Measurements from ENCODE around the gene STARD3. TPM values are rescaled to one million over a fixed set of nuclear protein-coding genes. Genes with fewer than 3 reads are reported as not detected.
A peak's percentile ranks its signal among the peaks of the same experiment; 100 is the strongest.

STARD3 gene
- total and polyA plus RNA-seq, 3 experiments from 2014 or later: 44.5 to 74.1 (median 71.4) TPM

DNA sequence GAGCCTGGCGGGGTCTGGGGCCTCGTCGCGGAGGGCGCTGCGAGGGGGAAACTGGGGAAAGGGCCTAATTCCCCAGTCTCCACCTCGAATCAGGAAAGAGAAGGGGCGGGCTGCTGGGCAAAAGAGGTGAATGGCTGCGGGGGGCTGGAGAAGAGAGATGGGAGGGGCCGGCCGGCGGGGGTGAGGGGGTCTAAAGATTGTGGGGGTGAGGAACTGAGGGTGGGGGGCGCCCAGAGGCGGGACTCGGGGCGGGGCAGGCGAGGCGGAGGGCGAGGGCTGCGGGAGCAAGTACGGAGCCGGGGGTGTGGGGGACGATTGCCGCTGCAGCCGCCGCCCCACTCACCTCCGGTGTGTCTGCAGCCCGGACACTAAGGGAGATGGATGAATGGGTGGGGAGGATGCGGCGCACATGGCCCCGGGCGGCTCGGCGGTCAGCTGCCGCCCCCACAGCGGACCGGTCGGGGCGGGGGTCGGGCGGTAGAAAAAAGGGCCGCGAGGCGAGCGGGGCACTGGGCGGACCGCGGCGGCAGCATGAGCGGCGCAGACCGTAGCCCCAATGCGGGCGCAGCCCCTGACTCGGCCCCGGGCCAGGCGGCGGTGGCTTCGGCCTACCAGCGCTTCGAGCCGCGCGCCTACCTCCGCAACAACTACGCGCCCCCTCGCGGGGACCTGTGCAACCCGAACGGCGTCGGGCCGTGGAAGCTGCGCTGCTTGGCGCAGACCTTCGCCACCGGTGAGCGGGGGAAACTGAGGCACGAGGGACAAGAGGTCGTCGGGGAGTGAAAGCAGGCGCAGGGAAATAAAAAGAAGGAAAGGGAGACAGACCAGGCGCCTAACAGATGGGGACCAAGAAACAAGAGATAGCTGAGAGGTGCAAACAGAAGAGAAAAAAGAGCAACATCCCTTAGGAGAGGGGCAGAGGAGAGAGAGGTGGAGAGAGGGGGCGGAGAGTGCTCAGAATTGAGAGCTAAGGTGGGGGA is 31.3 kb downstream of the STARD3 start, which contains the start of gene PNMT:
Gene PNMT, plus strand, starts transcription at position 509 of the 980 bp plus-strand sequence. Its CDS starts 23 bp downstream, at position 532.
- CTCF ChIA-PET: interaction anchor here (0.8 to 9.1 kb wide), 14 partner anchors 10 to 312 kb away, joined by 3 to 60 read pairs (median 6); partner anchors contain the start of genes MIEN1, PGAP3 and PSMD3
- POLR2A ChIA-PET: interaction anchor here (1.0 to 2.3 kb wide), 2 partner anchors 19 to 62 kb away, joined by 3 to 6 read pairs; partner anchors contain the start of genes MIEN1 and PGAP3
- Histone ChIP-seq H3K27me3 (ENCODE audit: insufficient read depth, low read length, poor library complexity, severe bottlenecking) (no peaks in the 10 kb centered on the region), H3K36me3 (ENCODE audit: insufficient read depth, low read length) (no peaks in the 10 kb centered on the region), H3K4me1 (ENCODE audit: insufficient read depth, low read length) (peaks cover 6% of the 10 kb centered on the region), H3K4me3 (ENCODE audit: low read length) (peak within 1 kb of the TSS; percentile 37), H3K27ac (ENCODE audit: low read depth, low read length) (peak within 1 kb of the TSS; percentile 24), H3K9me3 (ENCODE audit: low read length) (no peaks in the 10 kb centered on the region)
- H3K36me3 Mint-ChIP-seq: peaks cover 0 to 2% (median 0%) of the 10 kb centered on the region in 3 donors
- peaks cover 3 to 25% of the 10 kb centered on the region in 2 donors for H3K27me3 Mint-ChIP-seq
- H3K4me1 Mint-ChIP-seq: peaks cover 6 to 21% (median 6%) of the 10 kb centered on the region in 3 donors
- peak within 1 kb of the TSS in 3 of 8 donors; percentile 46 to 88 (median 62) for H3K27ac Mint-ChIP-seq
- DNase-seq: peak; percentile 49 to 76 (median 52)
- peak within 1 kb of the TSS; percentile 7 to 88 (median 67) for H3K4me3 Mint-ChIP-seq
- H3K9me3 Mint-ChIP-seq: no peaks in the 10 kb centered on the region

DNA sequence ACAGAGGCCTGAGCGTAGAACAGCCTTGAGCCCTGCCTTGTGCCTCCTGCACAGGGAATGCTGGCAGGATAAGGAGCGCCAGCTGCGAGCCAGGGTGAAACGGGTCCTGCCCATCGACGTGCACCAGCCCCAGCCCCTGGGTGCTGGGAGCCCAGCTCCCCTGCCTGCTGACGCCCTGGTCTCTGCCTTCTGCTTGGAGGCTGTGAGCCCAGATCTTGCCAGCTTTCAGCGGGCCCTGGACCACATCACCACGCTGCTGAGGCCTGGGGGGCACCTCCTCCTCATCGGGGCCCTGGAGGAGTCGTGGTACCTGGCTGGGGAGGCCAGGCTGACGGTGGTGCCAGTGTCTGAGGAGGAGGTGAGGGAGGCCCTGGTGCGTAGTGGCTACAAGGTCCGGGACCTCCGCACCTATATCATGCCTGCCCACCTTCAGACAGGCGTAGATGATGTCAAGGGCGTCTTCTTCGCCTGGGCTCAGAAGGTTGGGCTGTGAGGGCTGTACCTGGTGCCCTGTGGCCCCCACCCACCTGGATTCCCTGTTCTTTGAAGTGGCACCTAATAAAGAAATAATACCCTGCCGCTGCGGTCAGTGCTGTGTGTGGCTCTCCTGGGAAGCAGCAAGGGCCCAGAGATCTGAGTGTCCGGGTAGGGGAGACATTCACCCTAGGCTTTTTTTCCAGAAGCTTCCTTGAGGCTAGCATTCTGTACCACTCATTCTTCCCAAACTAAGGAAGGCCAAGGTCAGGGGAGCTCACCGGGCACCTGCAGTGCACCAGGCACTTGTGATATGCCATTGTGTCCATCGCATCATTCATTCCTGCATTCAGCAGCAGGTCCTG is 33.2 kb downstream of the STARD3 start:
- Histone ChIP-seq H3K36me3 (ENCODE audit: insufficient read depth, low read length) (no peaks in the 10 kb centered on the region), H3K4me3 (ENCODE audit: low read length) (no peak overlapping the region), H3K27me3 (ENCODE audit: insufficient read depth, low read length, poor library complexity, severe bottlenecking) (no peaks in the 10 kb centered on the region), H3K27ac (ENCODE audit: low read depth, low read length) (no peak overlapping the region), H3K4me1 (ENCODE audit: insufficient read depth, low read length) (peaks cover 9% of the 10 kb centered on the region), H3K9me3 (ENCODE audit: low read length) (no peaks in the 10 kb centered on the region)
- Mint-ChIP-seq H3K9me3 (no peaks in the 10 kb centered on the region), H3K4me3 (no peak overlapping the region), H3K27me3 (peaks cover 3 to 25% of the 10 kb centered on the region in 2 donors), H3K36me3 (no peaks in the 10 kb centered on the region), H3K27ac (no peak overlapping the region), H3K4me1 (peaks cover 6 to 21% (median 7%) of the 10 kb centered on the region in 3 donors)
- POLR2A ChIA-PET: no interaction called here
- DNase-seq: no peak
- CTCF ChIA-PET: interaction anchor here (1.8 to 9.1 kb wide), 5 partner anchors 8 to 48 kb away, joined by 5 to 60 read pairs (median 21); partner anchors contain the start of gene PGAP3

- H3K9me3 Mint-ChIP-seq: no peaks in the 10 kb centered on the region
- Histone ChIP-seq H3K4me3 (ENCODE audit: low read length) (no peak overlapping the region), H3K36me3 (ENCODE audit: insufficient read depth, low read length) (no peaks in the 10 kb centered on the region), H3K27ac (ENCODE audit: low read depth, low read length) (no peak overlapping the region), H3K9me3 (ENCODE audit: low read length) (no peaks in the 10 kb centered on the region), H3K27me3 (ENCODE audit: insufficient read depth, low read length, poor library complexity, severe bottlenecking) (no peaks in the 10 kb centered on the region), H3K4me1 (ENCODE audit: insufficient read depth, low read length) (peaks cover 15% of the 10 kb centered on the region)
- H3K27ac Mint-ChIP-seq: no peak overlapping the region
- H3K4me3 Mint-ChIP-seq: no peak overlapping the region
- peaks cover 3 to 22% of the 10 kb centered on the region in 2 donors for H3K27me3 Mint-ChIP-seq
- CTCF ChIA-PET: interaction anchor here (1.8 to 9.1 kb wide), 4 partner anchors 10 to 49 kb away, joined by 5 to 60 read pairs (median 30); partner anchors contain the start of gene PGAP3
- DNase-seq: no peak
- H3K4me1 Mint-ChIP-seq: peaks cover 12 to 28% (median 13%) of the 10 kb centered on the region in 3 donors
- no peaks in the 10 kb centered on the region for H3K36me3 Mint-ChIP-seq
- POLR2A ChIA-PET: no interaction called here
These were observed 33.8 kb downstream of the STARD3 start for GRCh38 chr17:39670746-39671145.

- peak in 1 of 5 donors; percentile 38 for DNase-seq
- H3K27ac Mint-ChIP-seq: peak overlapping the region in 2 of 8 donors; percentile 12 to 23
- Histone ChIP-seq H3K4me1 (ENCODE audit: insufficient read depth, low read length) (peaks cover 27% of the 10 kb centered on the region), H3K36me3 (ENCODE audit: insufficient read depth, low read length) (no peaks in the 10 kb centered on the region), H3K4me3 (ENCODE audit: low read length) (no peak overlapping the region), H3K9me3 (ENCODE audit: low read length) (no peaks in the 10 kb centered on the region), H3K27me3 (ENCODE audit: insufficient read depth, low read length, poor library complexity, severe bottlenecking) (no peaks in the 10 kb centered on the region), H3K27ac (ENCODE audit: low read depth, low read length) (no peak overlapping the region)
- no peaks in the 10 kb centered on the region for H3K9me3 Mint-ChIP-seq
- CTCF ChIA-PET: interaction anchor here (1.3 to 9.1 kb wide), 6 partner anchors 9 to 59 kb away, joined by 4 to 60 read pairs (median 6); partner anchors contain the start of gene PGAP3
- peaks cover 24 to 38% (median 24%) of the 10 kb centered on the region in 3 donors for H3K4me1 Mint-ChIP-seq
- H3K4me3 Mint-ChIP-seq: peak overlapping the region in 1 of 7 donors; percentile 72
- H3K36me3 Mint-ChIP-seq: no peaks in the 10 kb centered on the region
- POLR2A ChIA-PET: no interaction called here
- peaks cover 3 to 17% of the 10 kb centered on the region in 2 donors for H3K27me3 Mint-ChIP-seq
These were observed 34.9 kb downstream of the STARD3 start for GRCh38 chr17:39671651-39672521.

DNA sequence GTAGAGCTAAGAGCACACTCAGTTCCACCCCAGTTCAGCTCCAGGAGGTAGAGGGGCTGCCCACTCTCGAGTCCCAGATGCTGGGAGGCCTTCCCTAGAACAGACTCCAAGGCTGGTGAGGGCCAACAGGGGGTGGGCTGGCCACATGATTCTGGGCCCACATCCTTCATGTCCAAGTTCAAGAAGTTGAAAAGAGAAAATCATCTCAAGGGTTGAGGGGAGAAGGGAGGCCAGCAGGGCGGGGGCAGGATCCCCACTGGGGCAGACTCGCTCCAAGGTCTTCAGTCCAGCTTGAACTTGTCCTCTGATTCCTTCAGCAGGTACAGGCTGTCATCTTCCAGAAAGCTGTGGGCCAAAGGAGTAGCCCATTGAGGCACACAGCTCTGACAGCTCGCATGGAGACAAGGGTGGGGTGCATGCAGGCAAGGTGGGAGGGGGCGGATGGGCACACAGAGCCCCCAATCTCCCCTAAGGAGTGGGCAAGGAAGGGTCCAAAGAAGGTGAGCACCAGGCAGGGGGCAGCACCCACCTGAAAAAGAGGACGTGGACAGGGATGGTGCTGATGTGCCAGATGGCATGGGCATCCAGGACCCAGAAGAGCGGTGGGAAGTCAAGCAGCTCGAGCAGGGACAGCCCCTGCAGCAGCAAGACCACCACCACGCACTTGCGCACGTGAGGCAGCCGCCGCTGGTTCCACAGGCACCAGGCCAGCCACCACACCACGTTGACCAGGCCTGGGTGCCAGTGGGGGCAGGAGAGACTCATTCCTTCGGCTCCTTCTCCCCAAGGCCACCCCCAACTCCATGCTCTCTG is 35.8 kb downstream of the STARD3 start:
- peak in 1 of 5 donors; percentile 30 for DNase-seq
- H3K27me3 Mint-ChIP-seq: peaks cover 1 to 15% of the 10 kb centered on the region in 2 donors
- no peak overlapping the region for H3K27ac ChIP-seq (ENCODE audit: low read depth, low read length)
- CTCF ChIA-PET: interaction anchor here (0.8 to 8.6 kb wide), 5 partner anchors 15 to 58 kb away, joined by 3 to 60 read pairs (median 4); partner anchors contain the start of gene PGAP3
- no peak overlapping the region for H3K4me3 ChIP-seq (ENCODE audit: low read length)
- H3K27ac Mint-ChIP-seq: peak overlapping the region in 1 of 8 donors; percentile 60
- POLR2A ChIA-PET: no interaction called here
- no peaks in the 10 kb centered on the region for H3K9me3 ChIP-seq (ENCODE audit: low read length)
- H3K4me3 Mint-ChIP-seq: no peak overlapping the region
- H3K4me1 ChIP-seq (ENCODE audit: insufficient read depth, low read length): peaks cover 35% of the 10 kb centered on the region
- H3K9me3 Mint-ChIP-seq: no peaks in the 10 kb centered on the region
- H3K27me3 ChIP-seq (ENCODE audit: insufficient read depth, low read length, poor library complexity, severe bottlenecking): no peaks in the 10 kb centered on the region
- no peaks in the 10 kb centered on the region for H3K36me3 ChIP-seq (ENCODE audit: insufficient read depth, low read length)
- H3K4me1 Mint-ChIP-seq: peaks cover 32 to 41% (median 33%) of the 10 kb centered on the region in 3 donors
- no peaks in the 10 kb centered on the region for H3K36me3 Mint-ChIP-seq

DNA sequence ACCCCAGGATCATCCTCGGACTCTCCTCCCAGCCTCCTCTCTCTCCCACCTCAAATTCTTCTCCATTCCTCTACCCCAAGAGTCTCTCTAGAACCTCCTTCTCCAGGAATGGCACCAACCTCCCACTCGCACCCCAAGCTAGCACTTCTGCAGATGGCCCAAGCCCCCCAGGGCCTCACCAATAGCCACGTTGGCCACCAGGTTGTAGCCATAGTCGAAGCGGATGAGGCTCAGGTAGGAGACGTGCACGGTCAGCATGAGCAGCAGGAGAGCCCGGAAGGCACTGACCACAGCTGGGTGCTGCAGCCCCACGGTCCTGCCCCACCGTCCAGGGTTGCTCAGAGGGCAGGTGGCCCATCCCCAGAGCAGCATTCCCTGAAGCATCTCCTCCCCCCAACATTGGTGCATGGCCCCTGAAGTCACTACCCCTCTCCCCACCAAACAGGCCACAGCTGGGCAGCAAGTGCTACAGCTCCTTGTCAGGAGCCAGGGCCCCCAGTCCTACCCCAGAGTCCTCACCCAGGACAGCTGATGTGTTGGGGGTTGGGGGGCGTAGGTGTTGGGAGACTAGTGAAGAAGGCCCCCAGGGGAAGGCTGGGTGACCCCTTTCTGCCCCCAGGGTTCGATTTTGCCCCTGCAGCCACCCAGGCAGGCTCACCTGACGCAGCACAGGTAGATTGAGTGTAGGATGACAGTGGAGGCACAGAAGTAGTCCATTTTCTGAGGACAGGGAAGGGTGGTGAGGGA is 36.6 kb downstream of the STARD3 start:
- POLR2A ChIA-PET: no interaction called here

More for the DNA sequence above, 36.6 kb downstream of the STARD3 start:
- H3K27me3 ChIP-seq (ENCODE audit: insufficient read depth, low read length, poor library complexity, severe bottlenecking): no peaks in the 10 kb centered on the region
- H3K4me3 Mint-ChIP-seq: no peak overlapping the region
- no peaks in the 10 kb centered on the region for H3K9me3 Mint-ChIP-seq
- no peaks in the 10 kb centered on the region for H3K9me3 ChIP-seq (ENCODE audit: low read length)
- H3K27me3 Mint-ChIP-seq: peaks cover 1 to 13% of the 10 kb centered on the region in 2 donors
- no peaks in the 10 kb centered on the region for H3K36me3 ChIP-seq (ENCODE audit: insufficient read depth, low read length)
- H3K27ac Mint-ChIP-seq: no peak overlapping the region
- H3K27ac ChIP-seq (ENCODE audit: low read depth, low read length): no peak overlapping the region
- H3K4me1 ChIP-seq (ENCODE audit: insufficient read depth, low read length): peaks cover 40% of the 10 kb centered on the region
- peak in 1 of 5 donors; percentile 23 for DNase-seq
- H3K36me3 Mint-ChIP-seq: no peaks in the 10 kb centered on the region
- CTCF ChIA-PET: interaction anchor here (0.8 to 8.6 kb wide), 3 partner anchors 19 to 45 kb away, joined by 3 to 60 read pairs (median 3); no protein-coding TSS in a partner anchor
- no peak overlapping the region for H3K4me3 ChIP-seq (ENCODE audit: low read length)
- H3K4me1 Mint-ChIP-seq: peaks cover 37 to 43% (median 39%) of the 10 kb centered on the region in 3 donors

All from CD8-positive, alpha-beta memory T cell (primary cell).